Stimulated activated CD4-positive, alpha-beta T cell treated with anti-CD3 and anti-CD28 coated beads, Interleukin-12 subunit alpha, Interleukin-12 subunit beta, amount 100 ng/mL, for 4 hours (primary cell): ENCODE data around the gene RBM47.
"Not testable (repeated sequence)": the region's sequence is repeated elsewhere in the genome, so short reads cannot be mapped to it uniquely, and the experiment has no call there.

Experiments
- DNase-seq: peaks from one replicate; pipeline ENCODE4 v3.0.0-alpha.2; 2020

Gene RBM47

GRCh38 chr4:40401096-40401495 is 228.6 kb downstream of the RBM47 start:
- DNase-seq: no peak

- no peak for DNase-seq
These were observed 230.1 kb downstream of the RBM47 start for GRCh38 chr4:40399578-40399977.

GRCh38 chr4:40395908-40396793 is 233.5 kb downstream of the RBM47 start:
- no peak for DNase-seq

- DNase-seq: no peak
These were observed 234.3 kb downstream of the RBM47 start for GRCh38 chr4:40395166-40395900.

- DNase-seq: no peak
These were observed 235.4 kb downstream of the RBM47 start for GRCh38 chr4:40394236-40394635.

- DNase-seq: not testable (repeated sequence)
These were observed 237.4 kb downstream of the RBM47 start for GRCh38 chr4:40392241-40392640.

- DNase-seq: no peak
These were observed 239.7 kb downstream of the RBM47 start for GRCh38 chr4:40389986-40390385.

GRCh38 chr4:40388239-40388638 is 241.4 kb downstream of the RBM47 start:
- DNase-seq: no peak

GRCh38 chr4:40380647-40381046 is 249.0 kb downstream of the RBM47 start:
- no peak for DNase-seq

- DNase-seq: no peak
These were observed 250.4 kb downstream of the RBM47 start for GRCh38 chr4:40379248-40379647.

- no peak for DNase-seq
These were observed 251.0 kb downstream of the RBM47 start for GRCh38 chr4:40378619-40379018.

- DNase-seq: no peak
These were observed 251.9 kb downstream of the RBM47 start for GRCh38 chr4:40377512-40378365.

GRCh38 chr4:40375620-40376019 is 254.0 kb downstream of the RBM47 start:
- DNase-seq: no peak

- no peak for DNase-seq
These were observed 254.6 kb downstream of the RBM47 start for GRCh38 chr4:40375095-40375494.

- no peak for DNase-seq
These were observed 256.0 kb downstream of the RBM47 start for GRCh38 chr4:40373636-40374035.
